GM12878 (cell line): ENCODE measurements around the gene RUVBL2. TPM values are rescaled to one million over a fixed set of nuclear protein-coding genes. Genes with fewer than 3 reads are reported as not detected.

Experiments used
- ATAC-seq: fragments of 200-7000 bp; cut with Tn5 transposase; 3 replicates; pipeline ENCODE4 v1.9.1; 2020; ENCODE audit warnings: mild to moderate bottlenecking, moderate library complexity
- BruUV-seq: library from RNA; stranded (reverse); fragments of 400-500 nt; replicated peaks from 2 replicates; lab custom pipeline; 2021; lab: Mats Ljungman, UMichigan
- CTCF ChIA-PET: fragments of 300-600 bp; sonication (Branson Sonifier 250); formaldehyde crosslinking; extraction: SDS; loops from one replicate; lab custom pipeline; 2021; ENCODE audit warnings: inconsistent platforms; lab: Yijun Ruan, JAX
- POLR2A ChIA-PET: fragments of 350-600 bp; formaldehyde crosslinking; extraction: SDS; loops from one replicate; lab custom pipeline; 2021; ENCODE audit warnings: inconsistent platforms; lab: Charles Lee
- RAD21 ChIA-PET: fragments of 300-600 bp; sonication (Branson Sonifier 250); formaldehyde crosslinking; loops from one replicate; lab custom pipeline; 2023; ENCODE audit warnings: antibody characterized with exemption; ENCODE audit not compliant: unreplicated experiment; lab: Charles Lee
- SMC1A ChIA-PET: fragments of 300-600 bp; sonication (Branson Sonifier 250); formaldehyde crosslinking; loops from one replicate; lab custom pipeline; 2023; ENCODE audit not compliant: unreplicated experiment, uncharacterized antibody; lab: Charles Lee
- DNase-seq: peaks from one replicate; pipeline ENCODE4 v3.0.0-alpha.2; 2011; ENCODE audit warnings: low read depth, low spot score
- FAIRE-seq: peaks from 3 replicates; lab custom pipeline; 2011; peaks lifted over from hg19 to GRCh38; lab: Jason Lieb, UNC
- H2AFZ ChIP-seq: 2 replicates; pipeline ENCODE4 v1.6.0; 2011; ENCODE audit warnings: low read depth, low read length, control low read depth; ENCODE audit not compliant: control insufficient read depth
- H3K27ac ChIP-seq: 2 replicates; pipeline ENCODE4 v1.5.1; 2011; ENCODE audit warnings: control low read depth; ENCODE audit not compliant: control insufficient read depth, insufficient read depth
- H3K27me3 ChIP-seq, 2 experiments: replicated peaks in 1 of 2; 2 replicates each; pipeline versions ENCODE4 v1.6.0 to v1.6.1; 2011; ENCODE audit warnings: low read length in 1 of 2; ENCODE audit not compliant: control insufficient read depth in 2 of 2, insufficient read depth in 2 of 2
- H3K36me3 ChIP-seq, 2 experiments: 2 replicates each; pipeline ENCODE4 v1.5.1; 2011; ENCODE audit warnings: low read length in 1 of 2; ENCODE audit not compliant: control insufficient read depth in 2 of 2, insufficient read depth in 2 of 2
- H3K4me1 ChIP-seq: 2 replicates; pipeline ENCODE4 v1.6.1; 2011; ENCODE audit warnings: mild to moderate bottlenecking, low read length, moderate library complexity, mixed read lengths; ENCODE audit not compliant: control insufficient read depth, insufficient read depth
- H3K4me2 ChIP-seq: 2 replicates; pipeline ENCODE4 v1.6.0; 2011; ENCODE audit warnings: control low read depth; ENCODE audit not compliant: control insufficient read depth, insufficient read depth
- H3K4me3 ChIP-seq: fragments of 200-600 bp; sonication (generic); 2 replicates; pipeline ENCODE4 v1.5.1; 2016
- H3K79me2 ChIP-seq: 2 replicates; pipeline ENCODE4 v1.6.0; 2011; ENCODE audit warnings: low read length; ENCODE audit not compliant: control insufficient read depth, insufficient read depth
- H3K9ac ChIP-seq: 2 replicates; pipeline ENCODE4 v1.8.0; 2011; ENCODE audit warnings: low read length, control low read depth, mixed read lengths; ENCODE audit not compliant: control insufficient read depth, insufficient read depth
- H3K9me3 ChIP-seq: replicated peaks from 3 replicates; pipeline ENCODE4 v1.5.1; 2011; ENCODE audit warnings: mild to moderate bottlenecking, low read length; ENCODE audit not compliant: control insufficient read depth, insufficient read depth
- H4K20me1 ChIP-seq: 2 replicates; pipeline ENCODE4 v1.6.0; 2011; ENCODE audit not compliant: control insufficient read depth, insufficient read depth
- BHLHE40 ChIP-seq, 2 experiments: fragments of 450-650 bp in 1 of 2; IDR thresholded peaks; 2 replicates each; pipeline ENCODE4 v1.6.1; 2011 to 2017; ENCODE audit warnings: low read depth in 2 of 2, borderline replicate concordance in 1 of 2, improper control_type of control experiment in 1 of 2, low read length in 1 of 2, mild to moderate bottlenecking in 1 of 2
- EP300 ChIP-seq, 2 experiments: fragments of 150-350 bp in 1 of 2; IDR thresholded peaks; 2 replicates each; pipeline ENCODE4 v1.6.1; 2011 to 2012; ENCODE audit warnings: low read depth in 2 of 2, low read length in 2 of 2, borderline replicate concordance in 1 of 2, improper control_type of control experiment in 1 of 2, inconsistent platforms in 1 of 2; ENCODE audit not compliant: control insufficient read depth in 1 of 2
- GATAD2B ChIP-seq: fragments of 450-650 bp; conservative IDR thresholded peaks from 2 replicates; pipeline ENCODE4 v1.6.1; 2017; ENCODE audit warnings: low read depth, mild to moderate bottlenecking, moderate library complexity
- MLLT1 ChIP-seq: fragments of 450-650 bp; IDR thresholded peaks from 2 replicates; pipeline ENCODE4 v1.6.1; 2016; ENCODE audit warnings: mild to moderate bottlenecking
- RUNX3 ChIP-seq: IDR thresholded peaks from 2 replicates; pipeline ENCODE4 v1.6.1; 2012; ENCODE audit warnings: low read length, inconsistent platforms
- WGBS: methylation state at CpG from one replicate; pipeline ENCODE4 v1.1.6; 2016; ENCODE audit warnings: low lambda C conversion rate; ENCODE audit not compliant: insufficient replicate concordance, insufficient coverage; ENCODE audit errors: missing lambda C conversion rate; 5-methylcytosine and 5-hydroxymethylcytosine counted together
- in situ Hi-C: fragments of 300-500 bp; cut with MboI; formaldehyde crosslinking; loops from 9 replicates; pipeline ENCODE4 v1.14.3; 2018; ENCODE audit warnings: mixed read lengths
- intact Hi-C: fragments of 100-400 bp; cut with micrococcal nuclease; formaldehyde crosslinking; loops from one replicate; pipeline ENCODE4 v1.14.2; 2022; ENCODE audit not compliant: unreplicated experiment
- polyA plus RNA-seq, 11 experiments: library from polyadenylated mRNA; depleted of rRNA in 4 of 11; unstranded in 6 of 11; stranded (reverse) in 5 of 11; fragments of >200 nt; fragmentation: Nextera tagmentation in 4 of 11; fragmentation: Illumina TruSeq in 1 of 11; extraction: Ambion mirVana in 4 of 11; extraction: Trizol in 1 of 11; gene quantifications; 1 replicate in 1 of 11; 2 replicates in 10 of 11; pipeline versions ENCODE4 v1.2.1 to v1.2.3, GENCODE V29; 2011 to 2016; ENCODE audit warnings: inconsistent platforms in 2 of 11, missing spikeins in 2 of 11, low read depth in 1 of 11
- total RNA-seq, 4 experiments: library from RNA; depleted of rRNA in 3 of 4; stranded (reverse); fragments of >200 nt in 3 of 4; fragmentation: Illumina TruSeq in 1 of 4; extraction: Trizol in 1 of 4; gene quantifications; 2 replicates each; pipeline versions ENCODE4 v1.2.1 to v1.2.3, GENCODE V29; 2013 to 2021
- TF ChIP-seq, protein P1 (sequence below), 3 experiments: IDR thresholded peaks in 2 of 3; conservative IDR thresholded peaks in 1 of 3; 2 replicates each; pipeline ENCODE4 v1.5.1; 2011; ENCODE audit warnings: low read depth in 3 of 3, low read length in 3 of 3, mild to moderate bottlenecking in 3 of 3, control low read depth in 2 of 3, moderate library complexity in 2 of 3, inconsistent platforms in 1 of 3, mixed read lengths in 1 of 3; ENCODE audit not compliant: control insufficient read depth in 2 of 3, insufficient read depth in 1 of 3; ENCODE audit errors: extremely low read depth in 1 of 3

Gene RUVBL2
- total and polyA plus RNA-seq, 10 of the 15 experiments (the other 5 are each of a cell fraction or from before 2014, with no cell fraction given): 33.8 to 224 (median 125) TPM

- intact Hi-C loops: no loop called here
- Histone ChIP-seq H3K4me1 (peaks cover 15% of the 10 kb centered on the region), H3K9me3 (no peaks in the 10 kb centered on the region), H3K4me3 (peak overlapping the region; percentile 40; the same call in 1 of the 2 replicates), H3K27ac (no peak overlapping the region), H3K27me3 (no peaks in the 10 kb centered on the region), H3K36me3 (peaks cover 0 to 6% of the 10 kb centered on the region in 2 experiments; a peak in 2 of 4 replicates), H2AFZ (peak overlapping the region; percentile 34), H3K4me2 (peak overlapping the region; percentile 31), H4K20me1 (no peaks in the 10 kb centered on the region), H3K9ac (no peak overlapping the region), H3K79me2 (no peaks in the 10 kb centered on the region)
- ChIA-PET RAD21 (interaction anchor here (0.6 kb wide), 1 partner anchor 43 kb away, joined by 3 read pairs; no protein-coding TSS in a partner anchor), SMC1A (no interaction called here), POLR2A (interaction anchor here (0.6 kb wide), 1 partner anchor 483 kb away, joined by 6 read pairs; no protein-coding TSS in a partner anchor), CTCF (interaction anchor here (0.8 to 3.1 kb wide), 2 partner anchors 21 to 78 kb away, joined by 3 to 14 read pairs; no protein-coding TSS in a partner anchor)
- in situ Hi-C loops: no loop called here
- TF ChIP-seq, protein P1, sequence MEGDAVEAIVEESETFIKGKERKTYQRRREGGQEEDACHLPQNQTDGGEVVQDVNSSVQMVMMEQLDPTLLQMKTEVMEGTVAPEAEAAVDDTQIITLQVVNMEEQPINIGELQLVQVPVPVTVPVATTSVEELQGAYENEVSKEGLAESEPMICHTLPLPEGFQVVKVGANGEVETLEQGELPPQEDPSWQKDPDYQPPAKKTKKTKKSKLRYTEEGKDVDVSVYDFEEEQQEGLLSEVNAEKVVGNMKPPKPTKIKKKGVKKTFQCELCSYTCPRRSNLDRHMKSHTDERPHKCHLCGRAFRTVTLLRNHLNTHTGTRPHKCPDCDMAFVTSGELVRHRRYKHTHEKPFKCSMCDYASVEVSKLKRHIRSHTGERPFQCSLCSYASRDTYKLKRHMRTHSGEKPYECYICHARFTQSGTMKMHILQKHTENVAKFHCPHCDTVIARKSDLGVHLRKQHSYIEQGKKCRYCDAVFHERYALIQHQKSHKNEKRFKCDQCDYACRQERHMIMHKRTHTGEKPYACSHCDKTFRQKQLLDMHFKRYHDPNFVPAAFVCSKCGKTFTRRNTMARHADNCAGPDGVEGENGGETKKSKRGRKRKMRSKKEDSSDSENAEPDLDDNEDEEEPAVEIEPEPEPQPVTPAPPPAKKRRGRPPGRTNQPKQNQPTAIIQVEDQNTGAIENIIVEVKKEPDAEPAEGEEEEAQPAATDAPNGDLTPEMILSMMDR (IDR thresholded peaks at IDR 0.05 in 2 of 3, conservative IDR thresholded peaks at IDR 0.05 in 1 of 3; ENCODE audit: control insufficient read depth in 2 of 3, extremely low read depth in 1 of 3, insufficient read depth in 1 of 3, low read depth in 3 of 3, low read length in 3 of 3): 0 out of 6 replicates have a peak, but pooled peaks of 1 of the 3 experiments have one; percentile 4
- peak in 1 of 2 experiments; percentile 69; a peak in 2 of 4 replicates for TF ChIP-seq BHLHE40 (IDR thresholded peaks at IDR 0.05; ENCODE audit: borderline replicate concordance in 1 of 2, low read depth in 2 of 2, low read length in 1 of 2)
- peak; percentile 28; the same call in 1 of the 2 replicates for TF ChIP-seq RUNX3
- TF ChIP-seq MLLT1: no peak
- no peak for TF ChIP-seq EP300 (IDR thresholded peaks at IDR 0.05; ENCODE audit: borderline replicate concordance in 1 of 2, control insufficient read depth in 1 of 2, low read depth in 2 of 2, low read length in 2 of 2)
- TF ChIP-seq GATAD2B: no peak
- FAIRE-seq (no peak), ATAC-seq (peak; percentile 22; the same call in 2 of the 3 replicates), DNase-seq (no peak)
- BruUV-seq: no TSS peak
- 7% methylated on average over 41 of the region's 41 CpGs for WGBS
These were observed 25.7 kb downstream of the RUVBL2 start for GRCh38 chr19:49019242-49019932.
